Occipital lobe (tissue), 2 donors: ENCODE data around the gene RIPOR2. TPM values are rescaled to one million over a fixed set of nuclear protein-coding genes. Genes with fewer than 3 reads are reported as not detected.
"Not testable (repeated sequence)": the region's sequence is repeated elsewhere in the genome, so short reads cannot be mapped to it uniquely, and the experiment has no call there.

Experiments
- DNase-seq: peaks from one replicate; lab custom pipeline; 2025; lab: John Stamatoyannopoulos, UW
- total RNA-seq: library from RNA; depleted of rRNA; stranded (reverse); fragments of >200 nt; gene quantifications from one replicate; pipeline ENCODE4 v1.2.3, GENCODE V29; 2014

The RIPOR2 gene
- total RNA-seq, 1 donor from 2014 or later: 17.8 TPM

DNA sequence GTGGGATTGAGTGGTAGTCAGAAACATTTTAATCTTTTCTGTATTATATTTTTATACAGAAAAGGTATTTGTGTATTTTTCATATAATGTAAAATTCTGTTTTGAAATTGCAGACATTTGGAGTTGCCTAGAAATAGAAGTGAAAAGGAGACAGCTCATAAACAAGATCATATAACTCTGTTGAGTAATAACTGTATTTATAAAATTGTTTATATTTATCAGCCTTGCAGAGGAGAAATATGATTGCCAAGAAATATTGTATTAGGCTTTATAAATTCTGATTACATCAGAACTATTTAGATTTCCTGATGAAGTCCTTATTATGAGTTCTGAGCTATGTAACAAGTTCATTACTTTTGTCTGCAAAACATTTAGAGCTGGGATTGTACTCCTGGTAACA, 55.3 kb downstream of the RIPOR2 start:
- DNase-seq: no peak

DNA sequence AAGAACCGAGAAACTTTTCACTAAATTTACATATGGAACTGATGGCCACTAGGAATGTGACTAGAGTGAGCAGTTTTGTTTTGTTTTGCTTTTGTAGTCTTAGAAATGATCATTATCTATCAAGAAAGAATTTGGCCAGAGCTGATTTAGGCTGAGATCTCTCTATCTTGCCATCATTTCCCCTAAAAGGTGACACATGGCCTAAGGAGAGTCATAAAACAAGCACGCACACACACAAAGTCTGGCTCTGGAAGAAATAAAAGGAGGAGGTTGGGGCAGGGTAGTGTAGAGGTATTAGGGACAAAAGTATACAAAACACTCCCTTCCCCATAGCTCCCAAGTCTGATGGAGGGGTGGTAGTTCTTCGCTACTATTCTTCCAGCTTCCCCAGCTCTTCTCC, 56.4 kb downstream of the RIPOR2 start:
- DNase-seq: no peak

DNA sequence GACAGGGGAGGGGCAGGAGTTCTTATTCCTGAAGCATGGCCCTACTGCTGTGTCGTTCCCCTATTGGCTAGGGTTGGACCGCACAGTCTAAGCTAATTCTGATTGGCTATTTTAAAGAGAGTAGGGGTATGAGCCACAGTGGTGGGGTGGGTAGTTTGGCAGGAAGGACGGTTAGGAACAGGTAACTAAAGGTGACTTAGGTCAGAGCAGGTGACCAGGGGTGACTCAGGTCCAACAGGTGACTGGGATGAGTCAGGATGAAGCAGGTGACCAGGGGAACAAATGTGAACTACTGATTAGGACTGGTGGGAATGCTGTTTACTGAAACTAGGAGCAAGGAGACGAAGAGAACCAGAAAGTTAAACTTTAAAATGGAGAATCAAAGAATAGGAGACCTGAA, 58.0 kb downstream of the RIPOR2 start:
- not testable (repeated sequence) for DNase-seq

DNA sequence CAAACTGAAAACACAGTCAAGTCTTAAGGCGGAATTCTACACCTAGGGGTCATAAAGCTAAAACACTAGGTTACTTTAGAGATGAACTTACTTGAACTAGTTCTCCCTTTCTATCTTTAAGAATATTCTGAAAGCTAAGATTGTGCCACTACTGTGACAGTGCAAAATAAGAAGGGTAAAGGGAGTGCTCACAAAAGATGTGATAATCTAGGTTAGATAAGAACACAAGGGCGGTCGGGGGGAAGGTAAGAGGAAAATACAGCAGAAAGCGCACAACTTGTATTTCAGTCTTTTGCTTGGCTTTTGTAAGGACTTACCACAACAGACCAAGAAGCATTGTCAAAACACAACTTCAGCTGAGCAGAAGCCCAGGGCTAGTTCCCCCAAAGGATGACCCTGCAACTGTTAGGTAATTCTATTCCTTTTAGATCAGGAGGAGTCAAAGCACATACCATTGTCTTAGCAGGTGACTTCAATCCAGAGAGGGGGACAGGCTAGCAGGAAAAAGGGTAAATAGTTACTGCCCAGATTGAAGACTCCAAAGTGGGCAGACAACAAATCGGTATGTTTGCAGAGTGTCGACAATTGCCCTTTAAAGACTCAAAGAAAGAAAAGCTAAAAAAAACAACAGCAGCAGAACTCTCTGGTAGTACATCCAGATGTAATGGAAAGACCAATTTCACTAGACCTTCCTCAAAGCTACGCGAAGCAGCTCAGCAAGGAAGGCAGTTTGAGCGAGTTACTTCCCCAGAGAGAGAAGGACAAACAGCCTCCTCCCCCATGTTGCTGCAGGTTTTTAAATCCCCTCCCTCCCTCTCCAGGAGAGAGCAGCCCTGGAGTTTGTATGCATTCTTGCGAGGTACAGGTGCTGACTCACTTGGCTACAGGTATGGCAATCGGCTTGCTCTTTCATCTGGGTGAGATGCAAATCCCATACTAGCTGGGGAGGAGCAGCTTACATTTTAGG, 59.0 kb downstream of the RIPOR2 start:
- DNase-seq: no peak

DNA sequence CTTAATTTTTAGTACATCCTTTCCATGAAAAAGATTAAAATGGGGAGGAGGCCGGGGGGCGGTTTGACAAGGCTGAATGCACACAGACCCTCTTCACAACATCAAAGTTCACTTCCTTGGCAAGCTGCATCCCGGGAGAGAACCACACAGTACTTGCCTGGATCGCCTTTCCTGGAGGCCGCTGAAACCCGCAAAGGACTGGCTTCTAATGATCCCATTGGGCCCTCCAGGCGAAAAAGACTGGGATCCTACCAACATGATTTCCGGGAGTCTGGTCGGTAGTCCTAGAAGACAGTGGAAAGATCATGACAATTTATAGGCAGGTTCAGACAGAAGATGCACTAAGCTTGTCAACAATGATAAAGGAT, 60.2 kb downstream of the RIPOR2 start:
- no peak for DNase-seq

DNA sequence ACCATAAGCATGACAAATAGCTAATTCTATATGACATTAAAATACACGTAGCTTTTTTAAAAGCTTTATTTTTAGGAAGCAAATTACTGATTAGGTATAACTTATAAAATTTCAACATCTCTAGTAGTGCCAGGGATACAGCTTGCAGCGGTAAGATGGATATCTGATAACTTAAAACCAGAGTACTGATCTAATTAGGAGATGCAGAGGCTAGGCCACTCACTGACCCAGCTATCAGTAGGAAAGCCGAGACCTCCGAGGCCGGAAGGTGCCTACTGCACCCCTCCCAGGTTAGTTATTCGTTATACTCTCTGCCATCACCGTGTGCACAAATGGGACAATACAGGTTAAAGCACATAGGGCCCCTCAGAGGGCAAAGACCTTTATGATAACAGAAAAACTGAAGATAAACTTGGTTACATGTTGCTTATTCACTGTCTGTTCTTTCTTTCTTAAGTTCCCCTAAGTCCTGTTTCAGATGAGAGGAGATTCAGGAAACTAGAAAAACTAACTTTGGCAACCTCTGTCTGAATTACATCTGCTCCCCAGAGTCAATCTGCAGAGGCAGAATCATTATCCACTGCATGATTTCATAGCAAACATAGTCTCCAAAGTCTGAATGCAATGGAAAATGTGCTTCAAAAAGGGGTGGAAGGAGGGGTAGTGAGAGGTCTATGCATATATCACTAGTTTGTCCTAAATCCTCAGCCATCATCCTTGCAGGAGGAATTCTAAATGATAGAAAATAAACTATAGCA, 60.8 kb downstream of the RIPOR2 start:
- no peak for DNase-seq

DNA sequence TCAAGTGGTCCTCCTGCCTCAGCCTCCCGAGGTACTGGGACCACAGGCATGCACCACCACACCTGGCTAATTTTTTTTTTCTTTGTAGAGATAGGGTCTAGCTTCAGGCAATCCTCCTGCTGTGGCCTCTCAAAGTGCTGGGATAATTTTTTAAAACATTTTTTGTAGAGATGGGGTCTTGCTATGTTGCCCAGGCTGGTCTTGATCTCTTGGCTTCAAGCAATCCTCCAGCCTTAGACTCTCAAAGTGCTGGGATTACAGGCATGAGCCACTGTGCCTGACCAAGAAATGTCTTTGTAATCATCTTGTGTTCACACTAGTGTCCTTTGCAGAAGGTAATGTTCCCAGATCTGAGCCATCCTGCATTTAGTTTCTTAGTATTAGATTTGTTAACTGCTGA, 61.6 kb downstream of the RIPOR2 start:
- DNase-seq: no peak

DNA sequence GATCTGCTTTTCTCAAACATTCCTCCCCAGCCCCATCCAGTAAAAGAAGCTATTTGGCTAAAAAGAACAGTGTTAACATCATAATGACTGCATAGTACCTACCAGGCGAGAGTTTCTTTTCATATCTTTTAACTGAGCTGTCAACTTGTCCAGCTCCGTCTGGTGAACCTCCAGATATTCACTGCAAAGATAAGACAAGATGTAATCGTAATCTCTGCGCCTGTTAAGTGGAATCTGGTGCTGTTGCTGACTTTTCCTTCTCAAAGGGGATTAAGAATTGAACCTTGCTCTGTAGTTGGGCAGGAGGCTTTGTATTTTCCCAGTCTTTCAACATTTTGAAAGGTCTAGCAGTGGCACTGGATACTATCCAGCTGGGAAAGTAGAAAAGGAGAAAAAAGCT, 63.0 kb downstream of the RIPOR2 start:
- DNase-seq: no peak

DNA sequence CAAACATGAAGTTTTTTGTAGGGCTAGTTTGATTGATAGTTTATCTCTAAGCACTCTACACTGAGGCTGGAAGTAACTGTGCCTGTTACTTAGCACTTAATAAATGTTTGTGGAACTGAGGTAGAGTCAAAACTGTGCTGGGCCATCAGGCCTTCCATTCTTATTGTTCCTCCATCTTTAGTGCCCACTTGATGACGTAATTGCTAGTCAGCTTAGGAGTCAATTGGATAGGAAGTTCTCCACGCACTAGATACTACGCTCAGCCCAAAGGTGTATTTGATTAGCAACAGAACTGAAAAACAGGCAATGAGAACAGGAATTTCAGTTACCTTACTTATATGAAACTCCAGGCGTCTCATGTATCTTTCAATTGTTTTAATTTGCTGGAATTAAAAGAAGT, 67.0 kb downstream of the RIPOR2 start:
- no peak for DNase-seq

DNA sequence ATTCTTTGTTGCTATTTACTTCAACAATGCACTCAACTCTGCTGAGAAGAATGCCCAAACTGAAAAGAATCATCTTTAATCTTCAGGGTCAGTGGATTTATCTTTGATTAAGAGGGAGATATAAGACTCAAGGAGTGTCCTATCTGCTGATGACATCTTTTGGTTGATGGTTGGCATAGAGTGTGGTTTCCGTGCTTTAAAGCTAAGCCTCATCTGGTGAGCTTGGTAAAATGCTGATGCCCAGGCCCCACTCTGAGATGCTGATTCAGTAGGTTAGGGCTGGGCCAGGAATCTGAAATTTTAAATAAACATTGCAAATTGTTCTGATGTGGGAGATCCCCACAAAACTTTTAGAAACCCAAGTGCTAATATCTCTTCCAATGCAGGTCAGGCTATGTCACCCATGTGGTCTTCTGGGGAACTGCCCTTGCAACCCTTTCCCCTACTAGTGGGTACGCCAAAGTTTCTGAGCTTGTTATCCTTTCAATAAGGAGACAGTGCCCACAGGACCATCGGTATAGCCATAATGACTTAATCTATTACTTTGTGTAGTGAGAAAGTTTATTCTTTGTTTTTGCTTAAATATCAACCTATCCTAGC, 68.6 kb downstream of the RIPOR2 start:
- no peak for DNase-seq

DNA sequence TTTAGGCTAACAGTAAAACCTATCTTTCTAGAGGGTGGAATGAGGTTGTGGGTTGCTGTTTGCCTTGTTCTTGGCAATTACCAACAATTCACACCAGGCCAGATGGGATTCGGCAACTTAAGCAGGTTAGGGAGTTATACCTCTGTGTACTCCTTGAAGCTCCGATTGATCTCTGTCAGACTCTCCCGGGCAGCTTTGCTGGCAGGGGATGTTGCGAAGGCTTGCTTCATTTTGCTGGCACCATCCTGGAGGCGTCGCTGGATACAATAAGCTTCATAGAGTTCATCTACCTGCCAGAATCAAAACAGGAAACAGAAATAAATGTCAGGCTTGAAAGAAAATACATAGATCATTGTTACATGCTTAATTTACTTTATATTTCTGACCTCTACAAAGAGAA, 70.6 kb downstream of the RIPOR2 start:
- DNase-seq: no peak

DNA sequence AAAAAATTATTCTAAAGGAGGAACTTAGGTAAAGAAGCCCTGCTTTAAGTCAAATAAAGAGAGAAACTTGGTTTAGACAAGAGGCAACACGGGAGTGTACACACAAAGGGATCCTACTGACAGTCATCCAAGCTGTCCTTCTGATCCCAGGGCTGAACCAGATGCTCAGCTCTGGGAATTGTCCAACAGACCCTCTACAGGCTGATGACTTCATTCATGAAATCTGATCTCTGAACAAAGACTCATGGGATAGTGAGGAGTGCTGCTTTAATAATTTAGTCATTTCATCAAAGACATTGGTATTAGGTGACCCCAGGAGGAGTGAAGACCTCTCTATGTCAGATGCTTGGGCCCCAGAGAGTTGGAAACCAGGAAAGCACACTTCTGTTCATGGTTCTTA, 71.4 kb downstream of the RIPOR2 start:
- no peak for DNase-seq

DNA sequence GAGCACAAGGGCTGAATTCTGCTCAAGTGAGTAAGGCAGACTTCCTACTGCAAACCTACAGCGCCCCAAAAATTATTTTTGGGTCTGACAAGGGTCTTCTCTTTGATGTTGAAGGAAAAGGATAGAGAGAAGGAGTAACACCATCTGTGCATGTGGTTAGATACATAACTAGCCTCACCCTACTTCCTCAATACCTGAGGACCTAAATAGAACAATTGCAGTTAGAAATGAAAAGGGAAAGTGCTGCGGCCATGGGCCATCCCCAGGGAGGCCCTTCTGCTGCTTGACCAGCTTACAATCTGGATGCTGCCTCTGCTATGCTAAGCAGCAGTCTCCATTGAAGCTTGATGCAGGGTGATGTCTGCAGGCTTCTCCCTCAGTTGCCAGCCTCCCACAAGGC, 73.8 kb downstream of the RIPOR2 start:
- DNase-seq: no peak

DNA sequence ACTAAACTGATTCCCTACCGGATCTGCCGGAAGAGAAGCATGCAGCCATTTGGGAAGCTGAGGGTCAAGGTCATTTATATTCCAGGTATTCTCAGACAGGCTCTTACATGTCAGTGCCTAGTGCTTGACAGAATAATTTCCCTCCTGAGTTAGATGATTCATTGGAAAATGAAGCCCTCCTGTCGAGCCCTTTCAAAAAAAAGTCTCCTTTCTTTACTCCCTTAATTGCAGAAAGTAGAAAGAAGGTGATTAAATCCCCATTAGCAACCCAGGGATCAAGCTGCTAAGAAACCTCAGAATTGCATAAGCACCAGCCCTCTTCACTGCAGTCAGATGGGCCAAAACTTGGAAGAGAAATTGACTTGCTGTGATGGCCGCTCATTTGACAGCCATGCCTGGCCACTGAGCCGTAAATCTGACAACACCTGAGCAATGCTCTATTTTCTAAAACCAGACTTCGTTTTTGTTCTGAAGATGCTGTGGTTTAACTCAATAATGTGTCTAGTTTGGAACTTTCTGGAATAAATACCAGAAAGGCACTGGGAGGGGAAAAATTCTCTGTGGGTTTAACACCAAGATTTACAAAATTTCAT, 76.1 kb downstream of the RIPOR2 start:
- DNase-seq: no peak

DNA sequence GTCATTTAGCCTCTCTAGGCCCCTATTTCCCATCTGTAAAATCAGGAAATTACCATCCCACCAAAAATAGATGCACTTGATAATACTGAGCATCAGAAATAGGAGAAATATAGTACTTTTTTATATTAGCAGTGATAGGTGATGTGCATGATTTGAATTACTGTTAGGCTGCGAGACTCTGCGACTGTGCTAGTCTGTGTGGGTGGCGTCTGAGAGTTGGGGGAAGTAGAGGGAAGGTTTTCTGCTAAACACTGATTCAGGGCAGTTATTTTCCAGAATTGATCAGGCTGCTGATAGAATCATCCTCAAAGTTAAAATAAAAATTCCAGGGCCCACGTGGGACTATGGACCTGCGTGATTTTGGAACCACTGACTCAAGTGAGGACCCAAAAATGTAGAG, 76.6 kb downstream of the RIPOR2 start:
- no peak for DNase-seq

DNA sequence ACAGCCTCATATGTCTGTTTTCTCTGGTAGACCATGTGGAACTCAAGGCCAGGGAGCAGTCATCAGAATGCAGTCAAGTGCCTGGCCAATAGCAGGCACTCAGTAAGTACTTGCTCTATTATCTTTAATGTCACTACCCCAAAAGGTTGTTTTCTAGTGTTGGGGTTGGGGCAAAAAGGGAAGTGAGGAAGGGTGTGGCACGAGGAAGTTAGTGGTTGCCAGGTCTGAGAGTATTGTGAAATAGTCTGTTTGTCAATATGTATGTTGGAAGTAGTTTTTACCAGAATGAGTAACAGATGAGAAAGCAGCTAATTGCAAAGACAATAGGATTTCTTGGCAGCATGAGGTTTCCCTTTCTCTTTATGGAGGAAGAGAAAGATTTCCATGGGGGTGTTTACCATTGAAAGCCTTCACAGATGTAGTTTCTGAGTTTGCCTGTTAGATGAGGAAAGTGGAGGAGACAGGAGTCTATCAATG, 77.5 kb downstream of the RIPOR2 start:
- DNase-seq: no peak

DNA sequence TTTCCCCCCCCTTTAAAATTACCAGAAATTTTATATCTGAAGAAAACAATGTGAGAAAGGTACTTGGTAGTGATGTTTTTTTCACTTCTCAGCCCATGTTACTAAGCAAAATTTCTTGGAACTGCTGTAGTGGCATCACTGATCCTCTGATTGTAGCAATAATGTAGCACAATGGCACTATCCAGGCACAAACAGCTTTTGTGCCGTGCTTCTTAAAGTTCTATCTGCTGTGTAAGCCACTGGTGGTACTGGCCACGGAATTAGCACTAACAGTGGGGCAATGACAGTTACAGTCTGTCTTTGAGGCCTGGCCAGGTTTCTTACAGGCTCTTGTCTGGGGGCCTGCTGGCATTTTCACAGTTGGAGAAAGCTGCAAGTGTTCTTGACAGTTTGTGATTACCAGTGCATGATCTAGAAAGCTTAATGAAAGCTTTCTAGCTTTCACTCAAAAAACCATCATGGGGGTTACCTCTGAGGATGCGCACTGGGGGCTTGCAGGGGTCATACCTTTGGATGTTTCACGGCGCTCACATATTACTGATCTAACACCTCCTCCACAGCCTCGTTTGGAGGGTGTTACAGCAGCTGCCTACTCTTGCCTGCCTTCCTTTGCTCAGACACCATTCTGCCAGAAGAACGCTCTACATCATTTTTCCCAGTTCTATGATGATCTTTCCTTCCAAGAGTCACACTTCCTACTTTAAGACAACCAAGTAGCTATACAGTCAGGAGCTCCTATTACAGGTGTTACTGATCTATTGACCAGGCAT, 78.7 kb downstream of the RIPOR2 start:
- peak; percentile 21 for DNase-seq

DNA sequence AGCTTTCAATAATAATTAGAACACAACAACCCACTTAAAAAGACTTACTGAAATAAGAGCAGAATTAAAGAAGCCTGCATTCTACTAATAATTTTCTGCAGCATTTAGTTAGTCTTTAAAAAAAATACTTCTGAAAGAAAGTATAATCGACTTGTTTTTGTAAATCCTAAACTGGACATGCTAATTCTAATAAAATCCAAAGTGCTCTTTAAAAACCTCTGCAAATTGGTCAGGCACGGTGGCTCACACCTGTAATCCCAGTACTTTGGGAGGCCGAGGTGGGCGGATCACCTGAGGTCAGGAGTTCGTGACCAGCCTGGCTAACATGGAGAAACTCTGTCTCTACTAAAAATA, 79.5 kb downstream of the RIPOR2 start:
- no peak for DNase-seq

DNA sequence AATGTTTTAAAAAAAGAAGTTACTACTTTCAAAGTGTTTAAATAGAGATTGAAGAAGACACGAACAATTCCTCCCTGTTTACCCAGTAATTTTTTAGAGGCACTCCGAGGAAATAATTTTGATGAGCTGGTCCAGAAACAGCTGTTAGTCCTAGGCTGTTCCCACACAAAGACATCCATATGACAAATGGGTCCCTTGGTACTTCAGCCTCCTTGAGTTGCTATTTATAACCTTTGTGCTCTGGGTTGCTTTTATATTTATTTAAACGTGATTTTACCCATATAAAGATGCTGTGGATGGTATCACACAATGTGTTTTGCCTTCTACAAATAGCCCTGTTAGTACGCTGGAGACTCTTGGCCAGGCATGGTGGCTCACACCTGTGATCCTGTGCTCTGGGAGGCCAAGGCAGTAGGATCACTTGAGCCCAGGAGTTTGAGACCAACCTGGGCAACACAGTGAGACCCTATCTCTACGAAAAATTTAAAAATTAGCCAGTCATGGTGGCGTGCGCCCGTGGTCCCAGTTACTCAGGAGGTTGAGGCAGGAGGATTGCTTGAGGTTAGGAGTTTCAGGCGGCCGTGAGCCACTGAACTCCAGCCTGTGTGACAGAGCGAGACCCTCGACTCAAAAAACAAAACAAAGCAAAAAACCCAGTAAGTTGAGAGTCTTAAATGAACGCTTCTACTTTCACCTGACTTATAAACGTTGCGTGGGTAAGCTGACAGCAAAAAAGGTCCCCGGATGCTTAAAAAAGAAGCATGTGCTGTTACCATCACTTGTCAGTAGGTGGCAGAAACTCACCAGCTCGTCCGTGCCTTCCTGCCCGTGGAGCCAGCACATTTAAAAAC, 80.1 kb downstream of the RIPOR2 start:
- peak; percentile 22 for DNase-seq

DNA sequence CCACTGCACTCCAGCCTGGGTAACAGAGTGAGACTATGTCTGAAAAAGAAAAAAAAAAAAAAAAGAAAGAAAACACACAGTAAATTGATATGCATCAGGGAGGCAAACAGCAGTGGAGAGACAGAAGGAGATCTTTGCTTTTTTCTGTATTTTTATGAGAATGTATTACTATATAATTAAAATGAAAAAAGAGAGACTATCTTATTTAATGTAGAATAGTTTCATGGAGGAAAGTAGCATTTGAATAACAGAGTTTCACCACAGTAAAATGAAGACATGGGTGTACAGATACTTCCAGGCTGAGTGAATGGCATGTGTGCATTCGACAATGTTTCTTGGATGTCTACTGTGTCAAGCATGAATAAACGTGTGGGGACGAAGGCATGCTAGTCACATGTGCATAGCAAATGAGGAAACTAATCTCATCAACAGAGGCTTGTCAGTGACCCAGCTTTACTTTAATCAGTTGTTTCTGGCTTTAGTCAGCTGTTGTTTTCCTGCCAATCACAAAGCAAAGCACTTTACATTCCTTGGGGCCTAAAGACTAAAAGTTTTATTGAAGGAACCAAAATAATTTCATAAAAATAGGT, 81.6 kb downstream of the RIPOR2 start:
- DNase-seq: no peak
